ENCODE data around the gene GNB1.

- TF ChIP-seq EP300 (IDR thresholded peaks at IDR 0.05) (no peak), CTCF (IDR thresholded peaks at IDR 0.05) (no peak), POLR2A (IDR thresholded peaks at IDR 0.05) (no peak), POLR2AphosphoS5 (IDR thresholded peaks at IDR 0.05) (no peak)
Measured at GRCh38 chr1:1929639-1930545, 39.0 kb upstream of the GNB1 start.

Measured in upper lobe of left lung (tissue), 4 donors.